Stimulated activated naive CD4-positive, alpha-beta T cell (primary cell): Measurements from ENCODE around the gene SLC36A1.
A peak's percentile ranks its signal among the peaks of the same experiment; 100 is the strongest.
"Not testable (repeated sequence)": the region's sequence is repeated elsewhere in the genome, so short reads cannot be mapped to it uniquely, and the experiment has no call there.

Source experiments
- DNase-seq, 6 experiments: peaks; one replicate each; lab custom pipeline; 2025; lab: John Stamatoyannopoulos, UW

The SLC36A1 gene

GRCh38 chr5:151447174-151448037 is at the start of gene SLC36A1:
Gene SLC36A1 (plus strand): TSS chr5:151447603. CDS start chr5:151458793, 11,190 bp downstream.
- peak; percentile 73 to 91 (median 86) for DNase-seq

- no peak for DNase-seq
Measured at GRCh38 chr5:151405334-151406160, 41.9 kb upstream of the SLC36A1 start.

DNA sequence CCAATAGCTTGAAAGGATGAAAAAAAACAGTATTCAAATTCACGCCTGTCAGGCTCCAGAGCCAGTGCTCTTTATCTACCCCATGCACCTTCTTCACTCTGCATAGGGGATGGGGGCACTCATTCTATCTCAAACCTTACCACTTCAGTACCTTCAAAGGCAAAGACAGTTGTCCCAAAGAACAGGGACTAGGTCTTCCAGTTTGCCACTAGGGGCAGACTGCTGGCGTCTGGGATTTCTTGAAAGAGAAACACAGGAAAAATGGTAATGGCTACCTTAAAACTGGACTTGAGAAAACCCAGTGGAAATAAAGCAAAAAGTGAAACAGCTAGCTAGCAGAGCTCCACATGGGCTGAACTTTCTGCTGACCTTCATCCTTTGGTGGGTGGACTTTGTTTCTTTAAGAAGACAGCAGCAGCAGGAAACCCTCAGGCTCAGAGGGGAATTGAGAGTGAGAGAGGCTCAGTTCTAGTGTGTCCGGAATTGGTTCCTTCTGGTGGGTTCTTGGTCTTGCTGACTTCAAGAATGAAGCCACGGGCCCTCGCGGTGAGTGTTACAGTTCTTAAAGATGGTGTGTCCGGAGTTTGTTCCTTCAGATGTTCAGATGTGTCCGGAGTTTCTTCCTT is 41.0 kb upstream of the SLC36A1 start:
- no peak for DNase-seq

GRCh38 chr5:151408591-151409230 is 38.7 kb upstream of the SLC36A1 start:
- no peak for DNase-seq

GRCh38 chr5:151413800-151414199 is 33.6 kb upstream of the SLC36A1 start:
- no peak for DNase-seq

DNA sequence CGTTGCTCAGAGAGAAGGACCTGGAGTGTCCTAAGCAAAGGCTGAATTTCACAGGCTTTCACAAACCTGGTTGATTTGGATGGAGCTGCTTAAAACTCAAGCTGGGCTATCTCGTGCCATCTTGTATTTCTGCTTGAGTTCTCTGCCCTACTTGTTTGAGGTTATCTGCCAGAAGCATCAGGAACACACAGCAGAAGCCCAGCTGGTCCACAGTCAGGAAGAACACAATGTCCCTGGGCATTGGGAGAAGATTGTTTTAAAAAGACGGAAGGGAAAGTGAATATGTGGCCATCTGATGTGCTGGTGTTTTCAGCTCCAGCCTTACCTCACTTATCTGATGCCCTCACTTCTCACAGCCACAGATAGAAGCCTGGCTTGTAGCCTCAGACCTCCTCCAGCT is 32.9 kb upstream of the SLC36A1 start:
- no peak for DNase-seq

- no peak for DNase-seq
Measured at GRCh38 chr5:151417712-151418111, 29.7 kb upstream of the SLC36A1 start.

GRCh38 chr5:151420127-151420526 is 27.3 kb upstream of the SLC36A1 start:
- DNase-seq = no peak

GRCh38 chr5:151424892-151425523 is 22.4 kb upstream of the SLC36A1 start:
- DNase-seq = no peak

DNA sequence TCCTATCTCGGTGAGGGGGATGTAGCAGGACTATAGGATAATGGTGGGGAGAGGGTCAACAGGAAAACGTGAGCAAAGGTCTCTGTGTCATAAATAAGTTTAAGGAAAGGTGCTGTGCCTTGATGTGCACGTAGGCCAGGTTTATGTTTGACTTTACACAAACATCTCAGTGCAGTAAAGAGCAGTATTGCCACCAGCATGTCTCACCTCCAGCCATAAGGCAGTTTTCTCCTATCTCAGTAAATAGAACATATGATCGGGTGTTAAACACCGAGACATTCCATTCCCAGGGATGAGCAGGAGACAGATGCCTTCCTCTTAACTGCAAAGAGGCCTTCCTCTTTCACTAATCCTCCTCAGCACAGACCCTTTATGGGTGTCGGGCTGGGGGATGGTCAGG is 21.1 kb upstream of the SLC36A1 start:
- not testable (repeated sequence) for DNase-seq

DNA sequence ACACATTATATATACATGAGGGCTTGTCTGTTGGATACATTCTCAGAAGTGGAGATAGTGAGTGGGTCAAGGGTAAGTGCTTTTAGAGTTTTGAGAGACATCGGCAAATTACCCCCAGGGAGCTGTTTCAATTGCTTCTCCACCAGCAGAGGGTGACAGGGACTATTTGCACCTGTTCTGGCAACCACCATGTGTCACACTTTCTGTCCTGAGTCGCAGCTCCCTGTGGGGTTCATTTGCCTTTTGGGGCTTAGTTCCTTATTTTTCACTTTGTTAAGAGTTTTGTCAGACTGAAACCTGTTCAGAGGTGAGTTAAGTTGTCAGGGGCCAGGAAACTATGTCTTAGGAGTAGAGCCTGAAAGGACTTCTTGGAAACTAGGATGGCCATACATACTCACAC is 20.1 kb upstream of the SLC36A1 start:
- DNase-seq = no peak

- no peak for DNase-seq
Measured at GRCh38 chr5:151430731-151431130, 16.7 kb upstream of the SLC36A1 start.

GRCh38 chr5:151431666-151432065 is 15.7 kb upstream of the SLC36A1 start:
- DNase-seq = no peak

GRCh38 chr5:151432210-151432609 is 15.2 kb upstream of the SLC36A1 start:
- DNase-seq = no peak

GRCh38 chr5:151434570-151435237 is 12.7 kb upstream of the SLC36A1 start:
- no peak for DNase-seq

DNA sequence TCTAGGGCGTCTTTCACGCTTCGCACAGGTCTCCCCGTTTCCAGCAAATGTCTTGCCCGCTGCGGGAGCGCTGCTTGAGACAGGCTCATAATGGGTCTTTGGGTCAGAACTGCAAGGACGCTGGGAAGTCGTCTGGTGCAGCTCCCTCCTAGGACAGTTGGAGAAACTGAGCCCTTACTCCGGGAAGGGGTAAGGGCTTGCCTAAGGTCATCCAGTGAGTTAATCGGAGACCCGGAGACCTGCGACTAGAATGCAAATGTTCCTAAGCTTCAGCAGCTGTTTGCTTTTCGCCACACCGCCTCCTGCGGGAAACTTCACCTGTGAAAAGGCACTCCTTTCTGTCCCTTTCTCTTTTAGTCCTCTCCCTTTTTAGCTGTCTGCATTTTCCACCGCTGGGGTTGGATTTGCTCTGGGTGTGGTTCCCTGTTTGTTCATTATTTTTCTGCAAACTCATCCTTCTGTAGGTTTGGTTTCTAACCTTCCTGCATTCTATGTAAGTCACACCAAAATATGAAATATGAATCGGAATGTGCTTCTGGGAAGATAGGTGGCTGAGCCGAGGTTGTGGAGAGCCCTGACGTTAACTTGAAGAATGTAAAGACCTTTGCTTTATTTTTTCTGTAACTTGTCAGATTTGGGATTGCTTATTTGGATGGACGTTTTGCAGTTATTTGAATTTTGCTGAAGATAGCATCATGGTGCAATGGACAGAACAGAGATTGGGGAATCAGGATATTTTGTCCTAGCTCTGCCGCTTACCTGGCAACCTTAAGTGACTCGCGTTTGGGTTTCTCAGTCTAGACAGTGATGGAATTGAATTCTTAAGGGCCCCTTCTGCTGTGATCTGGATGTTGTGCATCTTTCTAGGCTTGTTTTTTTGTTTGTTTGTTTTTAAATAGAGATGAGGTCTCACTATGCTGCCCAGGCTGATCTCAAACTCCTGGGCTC is 909 bp downstream of the SLC36A1 start:
- DNase-seq = peak in 2 of 6 experiments; percentile 17 to 45

- no peak for DNase-seq
Measured at GRCh38 chr5:151449297-151449696, 1.9 kb downstream of the SLC36A1 start.

- no peak for DNase-seq
Measured at GRCh38 chr5:151449839-151450238, 2.4 kb downstream of the SLC36A1 start.

- no peak for DNase-seq
Measured at GRCh38 chr5:151450605-151451004, 3.2 kb downstream of the SLC36A1 start.
